Activated naive CD4-positive, alpha-beta T cell treated with anti-CD3 and anti-CD28 coated beads, Interleukin-2, amount 50 U/mL, for 72 hours (primary cell): ENCODE data around the gene B4GALNT4. TPM values are rescaled to one million over a fixed set of nuclear protein-coding genes. Genes with fewer than 3 reads are reported as not detected.
A peak's percentile ranks its signal among the peaks of the same experiment; 100 is the strongest.
"Not testable (repeated sequence)": the region's sequence is repeated elsewhere in the genome, so short reads cannot be mapped to it uniquely, and the experiment has no call there.

Experiments
- ATAC-seq, 2 donors: fragments of 150-1000 bp; cut with Tn5 transposase; 2 replicates each; pipeline ENCODE4 v1.10.0; 2021; ENCODE audit warnings: mild to moderate bottlenecking in 2 of 2, moderate library complexity in 2 of 2
- DNase-seq, 2 donors: peaks; one replicate each; pipeline ENCODE4 v3.0.0; 2021 to 2022; ENCODE audit warnings: low spot score in 2 of 2
- H3K27ac Mint-ChIP-seq, 2 donors: one replicate each; pipeline ENCODE4 v1.8.0; 2022; ENCODE audit warnings: mild to moderate bottlenecking in 2 of 2, mixed read lengths in 2 of 2
- H3K36me3 Mint-ChIP-seq, 2 donors: one replicate each; pipeline ENCODE4 v1.8.0; 2022; ENCODE audit warnings: mixed read lengths in 2 of 2
- H3K9me3 Mint-ChIP-seq, 2 donors: one replicate each; pipeline ENCODE4 v1.8.0; 2022; ENCODE audit warnings: mixed read lengths in 2 of 2
- total RNA-seq, 2 donors: library from RNA; stranded (reverse); gene quantifications; one replicate each; pipeline ENCODE4 v1.2.3, GENCODE V29; 2022

Gene B4GALNT4
- total RNA-seq, 2 donors from 2014 or later, result 6.6 to 13.6 TPM

DNA sequence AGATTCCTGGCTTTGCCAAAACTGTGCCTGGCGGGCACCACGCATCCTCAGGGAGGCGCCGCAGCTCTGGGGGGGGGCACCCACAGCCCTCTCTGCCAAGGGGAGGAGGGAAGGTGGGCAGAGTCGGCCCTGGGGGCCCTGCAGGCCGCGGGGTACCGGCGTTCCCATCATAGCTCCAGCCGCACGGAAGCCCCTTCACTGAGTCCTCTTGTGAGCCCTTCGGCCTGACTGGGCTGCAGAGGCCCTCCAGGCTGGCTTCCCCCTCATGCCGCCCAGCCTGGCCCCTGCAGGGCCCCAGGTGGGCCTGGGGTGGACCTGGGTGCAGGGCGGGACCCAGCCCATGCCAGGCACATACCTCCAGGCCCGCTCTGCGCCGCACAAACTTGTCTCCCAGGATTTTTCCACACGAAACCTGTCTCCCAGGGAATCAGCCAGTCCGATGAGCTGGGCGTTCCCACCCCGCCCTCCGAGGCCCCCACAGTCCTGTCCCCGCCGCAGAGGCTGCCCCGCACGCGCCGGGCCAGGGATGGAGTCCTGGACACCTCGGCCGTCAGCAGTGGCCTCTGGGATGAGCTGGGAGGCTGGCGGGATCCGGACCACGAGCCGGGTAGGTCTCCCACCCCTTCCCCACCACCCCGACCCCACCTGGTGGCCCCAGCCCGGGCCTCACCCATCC lies 22.9 kb downstream of the B4GALNT4 start:
- DNase-seq, result no peak
- Mint-ChIP-seq H3K9me3 (peaks cover under 1 to 6% of the 10 kb centered on the region in 2 donors), H3K36me3 (peaks cover 0 to 2% of the 10 kb centered on the region in 2 donors), H3K27ac (no peak overlapping the region)
- ATAC-seq, result no peak

DNA sequence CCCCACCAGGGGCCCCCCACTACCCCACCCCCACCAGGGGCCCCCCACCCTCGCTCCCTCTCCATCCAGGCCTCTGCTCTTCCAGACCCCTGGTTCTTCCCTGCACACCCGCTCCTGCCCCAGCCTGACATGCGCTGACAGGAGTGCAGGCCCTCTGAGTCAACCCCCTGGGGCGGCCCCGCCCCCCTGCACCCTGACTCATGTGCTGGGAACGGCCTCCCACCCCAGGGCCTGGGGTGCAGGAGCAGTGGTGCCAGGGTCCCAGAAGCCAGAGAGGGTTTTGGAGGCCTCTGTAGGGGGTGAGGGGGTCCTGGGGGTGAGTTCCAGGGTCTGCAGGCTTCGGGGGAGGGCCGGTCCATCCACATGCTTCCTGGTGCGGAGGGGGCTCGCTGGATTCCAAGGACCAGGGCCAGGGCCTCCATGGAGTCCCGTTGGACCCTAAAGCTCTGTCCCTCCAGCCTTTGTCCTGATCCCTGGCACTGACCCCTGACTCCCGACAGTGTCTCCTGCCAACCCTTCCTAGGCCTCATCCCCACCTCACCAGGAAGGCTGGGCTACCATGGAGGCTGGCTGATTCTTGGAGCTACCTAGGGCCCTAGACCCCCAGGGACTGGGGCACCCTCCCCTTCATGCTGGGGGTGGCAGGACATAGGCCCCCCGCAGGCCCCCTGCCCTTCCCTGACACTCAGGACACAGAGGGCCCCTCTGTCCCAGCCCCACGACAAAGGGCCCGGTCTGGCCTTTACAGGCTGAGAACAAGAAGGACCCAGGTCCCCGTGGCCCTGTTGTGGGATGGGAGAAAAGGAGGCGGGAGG lies 24.1 kb downstream of the B4GALNT4 start:
- no peak for DNase-seq
- Mint-ChIP-seq H3K9me3 (no peaks in the 10 kb centered on the region), H3K27ac (no peak overlapping the region), H3K36me3 (no peaks in the 10 kb centered on the region)
- ATAC-seq, result no peak

DNA sequence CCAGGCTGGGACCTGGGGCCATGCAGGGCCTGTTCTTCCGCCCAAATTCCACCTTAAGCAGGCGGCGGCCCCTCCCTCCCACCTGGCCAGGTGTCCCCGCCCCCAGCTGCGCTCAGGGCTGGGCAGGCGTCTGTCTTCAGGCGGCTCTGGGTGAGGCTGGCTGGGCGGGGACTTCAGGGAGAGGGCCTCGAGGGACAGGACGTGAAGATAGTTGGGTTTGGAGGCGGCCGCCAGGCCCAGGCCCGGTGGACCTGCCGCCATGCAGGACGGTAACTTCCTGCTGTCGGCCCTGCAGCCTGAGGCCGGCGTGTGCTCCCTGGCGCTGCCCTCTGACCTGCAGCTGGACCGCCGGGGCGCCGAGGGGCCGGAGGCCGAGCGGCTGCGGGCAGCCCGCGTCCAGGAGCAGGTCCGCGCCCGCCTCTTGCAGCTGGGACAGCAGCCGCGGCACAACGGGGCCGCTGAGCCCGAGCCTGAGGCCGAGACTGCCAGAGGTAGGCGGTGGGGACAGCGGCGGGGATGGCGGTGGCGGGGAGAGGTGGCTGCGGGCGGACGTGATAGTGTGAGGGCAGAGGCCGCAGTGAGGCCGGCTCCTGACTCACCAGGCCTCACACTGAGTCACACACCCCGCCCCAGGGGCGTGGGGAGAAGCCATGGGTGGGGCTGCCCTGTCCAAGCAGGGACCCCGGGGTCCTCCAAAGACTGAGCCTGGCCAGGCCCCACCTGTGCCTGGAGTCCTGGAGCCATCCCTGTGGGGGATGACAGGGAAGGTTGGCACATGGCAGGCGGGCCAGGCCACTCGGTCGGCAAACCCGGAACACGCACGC lies 24.9 kb downstream of the B4GALNT4 start, which contains the start of gene PKP3:
Gene PKP3, plus strand, starts transcription at position 176 of the 824 bp plus-strand sequence. Its CDS starts 84 bp downstream, at position 260.
- ATAC-seq, result no peak
- peaks cover 0 to 4% of the 10 kb centered on the region in 2 donors for H3K9me3 Mint-ChIP-seq
- no peak within 1 kb of the TSS for H3K27ac Mint-ChIP-seq
- no peaks in the 10 kb centered on the region for H3K36me3 Mint-ChIP-seq
- no peak for DNase-seq

- H3K27ac Mint-ChIP-seq, result no peak overlapping the region
- no peak for DNase-seq
- H3K9me3 Mint-ChIP-seq, result peaks cover 0 to 4% of the 10 kb centered on the region in 2 donors
- no peak for ATAC-seq
- H3K36me3 Mint-ChIP-seq, result no peaks in the 10 kb centered on the region
Observed at GRCh38 chr11:394858-395655, 25.8 kb downstream of the B4GALNT4 start.

DNA sequence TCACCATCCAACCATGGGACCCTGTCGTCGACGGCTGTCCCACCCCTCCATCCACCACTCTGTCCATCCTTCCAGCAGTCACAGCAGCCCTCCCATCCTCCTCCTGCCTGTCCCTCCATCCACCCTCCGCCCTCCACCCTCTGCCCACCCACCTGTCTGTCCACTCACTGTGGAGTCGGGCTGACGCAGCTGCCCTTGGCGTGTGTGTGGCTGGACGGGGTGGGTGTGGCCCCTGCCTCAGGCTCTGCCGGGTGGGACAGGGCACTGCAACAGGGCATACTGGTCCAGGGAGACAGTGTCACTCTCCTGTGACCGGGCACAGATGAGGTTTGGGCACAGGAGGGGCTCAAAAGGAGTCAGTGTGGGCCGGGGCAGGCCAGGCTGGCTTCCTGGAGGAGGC lies 26.6 kb downstream of the B4GALNT4 start:
- H3K36me3 Mint-ChIP-seq, result no peaks in the 10 kb centered on the region
- peaks cover 0 to 4% of the 10 kb centered on the region in 2 donors for H3K9me3 Mint-ChIP-seq
- ATAC-seq, result peak in 1 of 2 donors; percentile 2
- no peak overlapping the region for H3K27ac Mint-ChIP-seq
- DNase-seq, result no peak

GRCh38 chr11:396511-396947 lies 27.2 kb downstream of the B4GALNT4 start:
- peak; percentile 39 to 46 for ATAC-seq
- no peak for DNase-seq
- Mint-ChIP-seq H3K36me3 (no peaks in the 10 kb centered on the region), H3K9me3 (peaks cover 0 to 4% of the 10 kb centered on the region in 2 donors), H3K27ac (no peak overlapping the region)

DNA sequence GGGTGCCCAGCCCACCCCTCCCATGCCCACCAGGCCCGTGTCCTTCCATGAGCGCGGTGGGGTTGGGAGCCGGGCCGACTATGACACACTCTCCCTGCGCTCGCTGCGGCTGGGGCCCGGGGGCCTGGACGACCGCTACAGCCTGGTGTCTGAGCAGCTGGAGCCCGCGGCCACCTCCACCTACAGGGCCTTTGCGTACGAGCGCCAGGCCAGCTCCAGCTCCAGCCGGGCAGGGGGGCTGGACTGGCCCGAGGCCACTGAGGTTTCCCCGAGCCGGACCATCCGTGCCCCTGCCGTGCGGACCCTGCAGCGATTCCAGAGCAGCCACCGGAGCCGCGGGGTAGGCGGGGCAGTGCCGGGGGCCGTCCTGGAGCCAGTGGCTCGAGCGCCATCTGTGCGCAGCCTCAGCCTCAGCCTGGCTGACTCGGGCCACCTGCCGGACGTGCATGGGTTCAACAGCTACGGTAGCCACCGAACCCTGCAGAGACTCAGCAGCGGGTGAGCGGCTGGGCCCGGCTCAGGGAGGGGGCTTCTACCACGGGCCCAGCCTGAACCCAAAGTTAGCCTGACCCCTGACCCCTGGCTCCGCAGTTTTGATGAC lies 27.7 kb downstream of the B4GALNT4 start:
- Mint-ChIP-seq H3K9me3 (peaks cover 0 to 4% of the 10 kb centered on the region in 2 donors), H3K27ac (no peak overlapping the region), H3K36me3 (no peaks in the 10 kb centered on the region)
- ATAC-seq, result peak; percentile 73 to 75
- DNase-seq, result no peak

DNA sequence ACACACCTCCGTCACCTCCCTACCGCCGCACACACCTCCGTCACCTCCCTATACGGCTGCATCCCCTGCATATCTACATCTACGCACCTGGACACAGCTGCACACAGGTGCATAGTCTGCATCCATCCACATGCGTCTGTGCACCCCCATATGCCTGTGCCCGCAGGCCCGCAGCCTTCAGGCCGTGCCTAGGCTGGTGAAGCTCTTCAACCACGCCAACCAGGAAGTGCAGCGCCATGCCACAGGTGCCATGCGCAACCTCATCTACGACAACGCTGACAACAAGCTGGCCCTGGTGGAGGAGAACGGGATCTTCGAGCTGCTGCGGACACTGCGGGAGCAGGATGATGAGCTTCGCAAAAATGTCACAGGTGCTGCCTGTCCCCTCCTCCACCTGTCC lies 29.5 kb downstream of the B4GALNT4 start:
- Mint-ChIP-seq H3K27ac (no peak overlapping the region), H3K9me3 (peaks cover 0 to 4% of the 10 kb centered on the region in 2 donors), H3K36me3 (no peaks in the 10 kb centered on the region)
- no peak for DNase-seq
- ATAC-seq, result peak in 1 of 2 donors; percentile 34

DNA sequence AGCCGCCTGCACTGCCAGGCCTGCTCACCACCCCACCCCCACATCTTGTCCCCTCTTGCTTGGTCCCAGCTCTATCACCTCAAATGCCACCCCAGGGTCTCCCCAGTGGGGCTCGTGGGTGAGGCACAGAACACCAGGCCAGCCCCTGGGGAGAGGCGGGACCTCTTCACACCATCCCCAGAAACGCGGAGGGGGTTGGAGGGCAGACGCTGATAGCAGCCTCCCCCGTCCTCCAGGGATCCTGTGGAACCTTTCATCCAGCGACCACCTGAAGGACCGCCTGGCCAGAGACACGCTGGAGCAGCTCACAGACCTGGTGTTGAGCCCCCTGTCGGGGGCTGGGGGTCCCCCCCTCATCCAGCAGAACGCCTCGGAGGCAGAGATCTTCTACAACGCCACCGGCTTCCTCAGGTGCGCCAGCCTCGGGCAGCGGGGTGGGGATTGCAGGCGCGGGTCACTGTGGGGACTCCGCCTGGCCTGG lies 30.5 kb downstream of the B4GALNT4 start:
- H3K9me3 Mint-ChIP-seq, result peaks cover 0 to 4% of the 10 kb centered on the region in 2 donors
- DNase-seq, result no peak
- no peak overlapping the region for H3K27ac Mint-ChIP-seq
- ATAC-seq, result peak in 1 of 2 donors; percentile 16
- no peaks in the 10 kb centered on the region for H3K36me3 Mint-ChIP-seq

GRCh38 chr11:400241-400689 lies 31.0 kb downstream of the B4GALNT4 start:
- Mint-ChIP-seq H3K9me3 (peaks cover 0 to 4% of the 10 kb centered on the region in 2 donors), H3K27ac (no peak overlapping the region), H3K36me3 (no peaks in the 10 kb centered on the region)
- DNase-seq (no peak), ATAC-seq (peak in 1 of 2 donors; percentile 9)

- H3K36me3 Mint-ChIP-seq, H3K27ac Mint-ChIP-seq, ATAC-seq, DNase-seq, H3K9me3 Mint-ChIP-seq: not testable (repeated sequence)
Observed at GRCh38 chr11:401196-401595, 31.9 kb downstream of the B4GALNT4 start.

- Mint-ChIP-seq H3K9me3 (peaks cover 0 to 4% of the 10 kb centered on the region in 2 donors), H3K36me3 (no peaks in the 10 kb centered on the region), H3K27ac (no peak overlapping the region)
- DNase-seq (no peak), ATAC-seq (no peak)
Observed at GRCh38 chr11:403021-403760, 33.9 kb downstream of the B4GALNT4 start.

- peaks cover 0 to under 1% of the 10 kb centered on the region in 2 donors for H3K9me3 Mint-ChIP-seq
- no peak overlapping the region for H3K27ac Mint-ChIP-seq
- ATAC-seq, result no peak
- no peaks in the 10 kb centered on the region for H3K36me3 Mint-ChIP-seq
- DNase-seq, result peak in 1 of 2 donors; percentile 56
Observed at GRCh38 chr11:403761-404431, 34.6 kb downstream of the B4GALNT4 start.

GRCh38 chr11:404551-405264 lies 35.4 kb downstream of the B4GALNT4 start:
- no peak for ATAC-seq
- Mint-ChIP-seq H3K36me3 (no peaks in the 10 kb centered on the region), H3K9me3 (no peaks in the 10 kb centered on the region), H3K27ac (peak overlapping the region in 1 of 2 donors; percentile 32)
- DNase-seq, result peak in 1 of 2 donors; percentile 54
